Ovary (tissue), 9 donors: ENCODE data around the gene OR10D3. TPM values are rescaled to one million over a fixed set of nuclear protein-coding genes. Genes with fewer than 3 reads are reported as not detected.

Experiments used
- DNase-seq, 5 donors: peaks; one replicate each; pipeline ENCODE4 v3.0.0-alpha.2; 2019 to 2020
- H3K27ac ChIP-seq, 2 donors: fragments of 200-600 bp; one replicate each; pipeline versions ENCODE4 v1.5.1 to v1.8.0; 2019 to 2022
- H3K27me3 ChIP-seq: fragments of 200-600 bp; one replicate; pipeline ENCODE4 v1.8.0; 2022
- H3K36me3 ChIP-seq: fragments of 200-600 bp; sonication (generic); one replicate; pipeline ENCODE4 v1.5.1; 2019
- H3K4me1 ChIP-seq: one replicate; pipeline ENCODE4 v1.8.1; 2013; ENCODE audit warnings: mild to moderate bottlenecking, moderate library complexity; ENCODE audit not compliant: insufficient read depth
- H3K4me3 ChIP-seq: fragments of 200-600 bp; sonication (generic); one replicate; pipeline ENCODE4 v1.5.1; 2017
- H3K9me3 ChIP-seq, 2 donors: fragments of 200-600 bp in 1 of 2; sonication (generic) in 1 of 2; one replicate each; pipeline versions ENCODE4 v1.5.1 to v1.8.1; 2013 to 2019; ENCODE audit warnings: mild to moderate bottlenecking in 1 of 2, moderate library complexity in 1 of 2
- CTCF ChIP-seq, 3 donors: fragments of 450-650 bp in 2 of 3; fragments of 200-600 bp in 1 of 3; IDR thresholded peaks; one replicate each; pipeline versions ENCODE4 v1.5.1 to v1.8.0; 2016 to 2022; ENCODE audit warnings: antibody characterized with exemption in 3 of 3, mild to moderate bottlenecking in 1 of 3
- EP300 ChIP-seq: sonication (generic); formaldehyde crosslinking; IDR thresholded peaks from one replicate; pipeline ENCODE4 v1.6.1; 2017; ENCODE audit warnings: antibody characterized with exemption
- POLR2A ChIP-seq: fragments of 450-650 bp; IDR thresholded peaks from one replicate; pipeline ENCODE4 v1.6.1; 2017; ENCODE audit warnings: antibody characterized with exemption, mild to moderate bottlenecking, moderate library complexity
- WGBS, 3 donors: extraction: QIAGEN DNeasy Blood & Tissue Kit in 1 of 3; methylation state at CpG; one replicate each; pipeline versions ENCODE4 v1.1.5 to v1.1.7; 2013 to 2017; 5-methylcytosine and 5-hydroxymethylcytosine counted together
- intact Hi-C, 4 donors: fragments of 100-400 bp; cut with DNase I; formaldehyde crosslinking; loops; one replicate each; pipeline versions ENCODE4 v1.11.0 to v1.15.1; 2022 to 2023
- polyA plus RNA-seq, 2 donors: library from polyadenylated mRNA; stranded (reverse); fragments of 200-250 nt in 1 of 2; fragments of 350-450 nt in 1 of 2; fragmentation: Illumina TruSeq in 1 of 2; extraction: RNeasy Lipid Tissue Mini Kit (QIAGEN cat#74804) in 1 of 2; gene quantifications; one replicate each; pipeline ENCODE4 v1.2.3, GENCODE V29; 2013 to 2014
- total RNA-seq, 7 donors: library from RNA; depleted of rRNA in 2 of 7; stranded (reverse); fragments of >200 nt in 2 of 7; fragmentation: NEBNext Ultra II Directional in 3 of 7; extraction: Animal tissue kit (Norgen Biotek cat#: 25700) in 3 of 7; gene quantifications; one replicate each; pipeline versions ENCODE4 v1.1.0 to v1.2.4, GENCODE V29; 2016 to 2023
- donor health status: DM: no; HTN: no; CAD: no; lungs with moderate emphysema.
- donor health status: DM: no; HTN: no; CAD: no.
- donor health status: Bipolar disorder and iron deficiency.
- donor health status: DM: yes; HTN: yes; CAD: no.
- donor health status: DM: no; HTN: no; CAD: no.
- donor health status: DM: yes; HTN: yes; CAD: no.

The OR10D3 gene
- total and polyA plus RNA-seq, 9 donors, result not detected

- 17 to 22% (median 18%) methylated on average over 2 of the region's 2 CpGs for WGBS, 3 donors
- Histone ChIP-seq H3K36me3 (no peaks in the 10 kb centered on the region), H3K4me1 (no peaks in the 10 kb centered on the region), H3K27me3 (no peaks in the 10 kb centered on the region), H3K27ac (no peak overlapping the region), H3K9me3 (no peaks in the 10 kb centered on the region), H3K4me3 (no peak overlapping the region)
- TF ChIP-seq EP300 (no peak), CTCF (IDR thresholded peaks at IDR 0.05) (no peak), POLR2A (no peak)
- no peak for DNase-seq
- intact Hi-C loops, result no loop called here
These were observed 7.4 kb downstream of the OR10D3 start for GRCh38 chr11:124190298-124191139.

- H3K9me3 ChIP-seq, result no peaks in the 10 kb centered on the region
- H3K4me3 ChIP-seq, result no peak overlapping the region
- H3K27ac ChIP-seq, result no peak overlapping the region
- intact Hi-C loops, result no loop called here
- no peaks in the 10 kb centered on the region for H3K27me3 ChIP-seq
- H3K36me3 ChIP-seq, result no peaks in the 10 kb centered on the region
- no peaks in the 10 kb centered on the region for H3K4me1 ChIP-seq
- 52 to 60% (median 58%) methylated on average over 6 of the region's 6 CpGs for WGBS, 3 donors
- DNase-seq, result no peak
- TF ChIP-seq POLR2A (no peak), CTCF (IDR thresholded peaks at IDR 0.05) (no peak), EP300 (no peak)
These were observed 10.3 kb downstream of the OR10D3 start for GRCh38 chr11:124193221-124194010.

DNA sequence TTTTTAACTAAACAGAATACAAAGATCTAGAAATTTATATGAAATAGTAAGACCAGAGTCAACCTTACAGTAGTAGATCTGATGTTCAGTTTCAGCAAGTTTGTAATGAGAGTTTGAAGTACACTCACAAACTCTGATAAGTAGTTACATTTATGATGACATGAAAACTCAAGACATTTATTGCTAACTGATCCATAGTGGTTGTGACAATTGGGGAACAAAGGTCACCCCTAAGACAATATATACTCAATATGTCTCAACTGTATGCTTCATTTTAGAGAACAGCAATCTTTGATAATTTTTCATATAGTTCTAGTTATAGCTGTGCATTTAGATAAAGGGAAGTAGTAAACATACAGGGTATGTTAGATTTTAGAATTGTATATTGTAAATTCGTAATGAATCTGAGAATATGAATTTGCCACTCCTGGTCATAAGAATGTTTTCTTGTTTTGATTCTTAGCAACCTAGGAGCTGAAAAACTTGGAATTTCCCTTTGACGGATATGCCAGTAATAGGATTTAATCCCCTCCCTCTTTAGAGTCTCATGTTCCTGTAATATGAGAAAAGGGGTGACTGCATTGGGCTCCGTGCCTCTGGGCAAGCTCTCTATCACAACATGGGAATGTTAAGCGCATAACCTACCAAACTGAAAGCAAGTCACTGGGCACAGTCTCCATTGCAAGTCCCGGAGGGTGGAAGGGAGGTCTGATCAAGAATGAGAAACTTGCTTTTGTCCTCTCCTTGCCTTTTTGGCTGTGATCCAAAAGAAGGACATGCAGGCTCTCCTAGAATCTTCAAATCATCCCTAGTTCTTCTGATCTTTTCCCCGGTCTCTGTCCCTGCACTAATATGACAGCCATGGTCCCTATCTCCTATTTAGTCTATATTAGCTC, 11.4 kb downstream of the OR10D3 start:
- TF ChIP-seq EP300 (no peak), POLR2A (no peak), CTCF (IDR thresholded peaks at IDR 0.05) (no peak)
- Histone ChIP-seq H3K4me1 (no peaks in the 10 kb centered on the region), H3K27ac (no peak overlapping the region), H3K27me3 (no peaks in the 10 kb centered on the region), H3K9me3 (no peaks in the 10 kb centered on the region), H3K36me3 (no peaks in the 10 kb centered on the region), H3K4me3 (no peak overlapping the region)
- WGBS, 3 donors, result 70 to 78% (median 72%) methylated on average over 6 of the region's 6 CpGs
- no peak for DNase-seq
- intact Hi-C loops, result no loop called here

DNA sequence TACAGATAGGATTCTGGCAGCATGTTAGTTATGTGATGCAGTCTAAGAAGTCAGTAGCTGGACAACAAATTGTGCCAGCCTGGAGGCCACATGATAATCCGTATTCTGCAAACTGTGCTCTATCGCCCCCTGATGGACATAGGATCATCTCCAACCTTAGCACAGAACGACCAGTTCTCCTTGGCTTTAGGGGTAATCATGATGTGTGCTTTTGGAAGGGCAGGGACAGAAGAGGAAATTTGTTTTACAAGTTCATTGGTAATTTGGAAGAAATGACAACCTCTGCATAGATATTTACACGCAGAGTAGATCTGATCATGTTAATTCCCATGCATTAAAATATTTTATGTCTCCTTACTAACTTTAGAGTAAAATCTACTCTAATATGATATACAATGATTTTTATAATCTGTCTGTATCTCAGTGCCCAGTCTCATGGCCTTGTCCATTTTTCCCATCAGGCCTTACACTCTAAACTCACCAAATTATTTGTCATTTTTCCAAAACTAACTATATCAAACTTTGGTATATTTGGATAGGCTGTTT, 12.1 kb downstream of the OR10D3 start:
- Histone ChIP-seq H3K9me3 (no peaks in the 10 kb centered on the region), H3K4me3 (no peak overlapping the region), H3K4me1 (no peaks in the 10 kb centered on the region), H3K27me3 (no peaks in the 10 kb centered on the region), H3K36me3 (no peaks in the 10 kb centered on the region), H3K27ac (no peak overlapping the region)
- WGBS, 3 donors, result 34 to 41% (median 37%) methylated on average over 4 of the region's 4 CpGs
- DNase-seq, result no peak
- TF ChIP-seq CTCF (IDR thresholded peaks at IDR 0.05) (no peak), POLR2A (no peak), EP300 (no peak)
- intact Hi-C loops, result no loop called here
